NCI-H2227 (cell line): ENCODE measurements around the gene HOXB9.
A peak's percentile ranks its signal among the peaks of the same experiment; 100 is the strongest.

ENCODE experiments used
- DNase-seq: peaks from one replicate; lab custom pipeline; 2025; ENCODE audit not compliant: unreplicated experiment; lab: John Stamatoyannopoulos, UW

Gene HOXB9

DNA sequence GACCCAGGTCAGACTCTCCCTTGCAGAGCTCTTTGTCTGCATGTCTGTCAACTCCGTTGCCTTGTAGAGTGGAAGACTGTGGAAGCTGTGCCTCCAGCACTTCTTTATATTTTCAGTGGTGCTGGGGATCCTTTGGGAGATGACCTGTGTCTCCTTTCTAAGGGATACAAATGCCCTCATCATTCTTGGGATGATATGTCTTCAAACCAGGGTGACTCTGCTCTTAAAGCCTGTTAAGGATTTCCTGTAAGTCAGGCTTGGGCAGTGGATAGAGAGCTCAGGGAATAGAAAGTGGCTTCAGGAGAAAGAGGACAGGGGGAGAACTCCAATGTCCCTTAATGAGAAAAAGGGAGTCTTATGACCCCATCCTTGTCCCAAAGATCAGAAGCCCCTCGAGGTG is 37.6 kb downstream of the HOXB9 start:
- no peak for DNase-seq

DNA sequence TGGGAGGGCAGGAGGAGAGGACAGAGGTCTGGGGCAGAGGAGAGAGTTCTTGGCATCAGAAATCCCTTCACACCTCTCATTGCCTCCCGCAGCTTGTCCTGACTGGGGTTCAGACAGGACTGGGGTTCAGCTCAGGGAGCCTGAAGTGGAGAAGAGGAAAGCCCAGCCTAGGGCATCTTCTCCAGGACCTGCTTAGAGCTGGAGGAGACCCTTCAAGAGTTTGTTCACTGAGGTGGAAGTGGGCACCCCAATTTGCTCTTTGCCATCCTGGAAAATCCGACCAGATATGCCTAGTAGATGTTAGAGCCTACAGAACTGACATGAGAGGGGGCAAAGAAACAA is 38.1 kb downstream of the HOXB9 start:
- no peak for DNase-seq

DNA sequence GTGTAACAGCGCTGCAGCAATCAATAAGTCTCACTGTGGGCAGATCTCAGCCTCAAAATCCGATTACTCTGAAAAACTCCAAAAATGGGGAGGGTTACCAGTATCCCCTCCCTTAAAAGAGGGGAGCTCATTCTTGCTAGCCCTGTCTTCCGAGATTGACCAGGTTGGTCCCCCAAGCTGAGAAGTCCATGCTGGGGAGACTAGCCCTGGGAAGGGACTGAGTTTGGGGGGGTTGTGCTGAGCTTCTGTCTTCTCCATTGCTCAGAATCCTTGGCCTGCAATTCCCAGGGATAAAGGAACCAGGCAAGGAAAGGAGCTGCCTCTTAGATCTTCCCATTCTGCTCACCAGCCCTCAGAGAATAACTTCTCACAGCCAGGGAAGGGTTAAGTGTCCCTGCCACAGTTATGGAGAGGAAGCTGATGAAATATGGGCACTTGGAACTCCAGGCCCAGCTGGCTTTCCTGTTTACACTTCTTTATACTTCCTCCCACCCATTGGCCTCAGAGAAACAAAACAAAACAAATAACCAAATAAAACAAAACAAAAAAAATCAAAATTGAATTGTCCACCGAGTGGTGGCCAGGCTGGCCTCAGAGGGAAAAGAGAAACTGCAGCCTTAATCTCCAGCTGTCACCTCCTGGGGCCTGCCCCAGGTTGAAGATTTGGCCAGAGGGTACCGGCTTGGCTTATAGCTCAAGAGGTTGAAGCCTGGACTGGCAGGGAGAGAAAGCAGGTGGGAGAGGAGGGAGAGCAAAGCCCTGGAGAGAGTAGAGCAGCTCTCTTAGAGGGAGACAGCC is 38.7 kb downstream of the HOXB9 start:
- DNase-seq = no peak

DNA sequence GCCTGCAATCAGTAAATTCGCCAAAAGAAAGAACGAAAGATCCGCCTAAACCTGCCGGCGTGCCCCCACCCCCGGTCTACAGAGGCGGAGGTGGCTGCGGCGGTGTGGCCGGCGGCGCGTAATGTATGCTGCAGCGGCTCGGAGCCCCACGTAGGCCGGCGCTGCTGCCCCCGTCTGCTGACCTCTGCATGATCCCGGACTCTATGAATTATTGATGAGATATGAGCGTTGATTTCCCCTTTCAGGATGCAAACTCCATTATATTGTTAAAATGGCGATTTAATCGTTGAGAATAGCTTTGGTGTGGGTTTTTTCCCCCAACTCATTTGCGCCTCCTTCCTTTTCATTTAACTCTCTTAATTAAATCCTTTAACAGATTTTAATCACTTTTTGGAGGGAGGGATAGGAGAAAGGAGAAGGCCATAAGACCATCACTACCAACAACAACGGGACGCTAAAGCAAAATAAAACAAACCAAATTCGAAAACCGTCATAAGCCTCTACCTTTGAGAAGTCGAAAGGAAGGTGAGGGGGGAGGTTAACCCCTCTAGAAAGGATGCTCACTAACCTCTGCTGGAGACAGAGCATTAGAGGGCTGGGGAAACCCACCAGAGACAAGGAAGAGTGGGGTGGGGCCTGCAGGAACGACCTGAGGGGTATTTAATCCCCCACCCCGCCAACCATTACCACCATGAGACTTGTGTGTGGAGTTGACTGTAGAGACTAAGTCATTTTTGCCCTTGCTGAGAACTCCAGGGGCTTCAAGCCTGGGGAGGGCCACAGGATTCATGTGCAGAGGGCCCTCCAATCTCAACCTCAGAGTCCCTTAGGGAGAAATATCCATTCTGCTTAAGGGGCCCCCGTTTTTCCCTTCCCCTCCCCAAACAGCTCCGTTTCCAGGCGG is 39.6 kb downstream of the HOXB9 start:
- DNase-seq = peak; percentile 29

DNA sequence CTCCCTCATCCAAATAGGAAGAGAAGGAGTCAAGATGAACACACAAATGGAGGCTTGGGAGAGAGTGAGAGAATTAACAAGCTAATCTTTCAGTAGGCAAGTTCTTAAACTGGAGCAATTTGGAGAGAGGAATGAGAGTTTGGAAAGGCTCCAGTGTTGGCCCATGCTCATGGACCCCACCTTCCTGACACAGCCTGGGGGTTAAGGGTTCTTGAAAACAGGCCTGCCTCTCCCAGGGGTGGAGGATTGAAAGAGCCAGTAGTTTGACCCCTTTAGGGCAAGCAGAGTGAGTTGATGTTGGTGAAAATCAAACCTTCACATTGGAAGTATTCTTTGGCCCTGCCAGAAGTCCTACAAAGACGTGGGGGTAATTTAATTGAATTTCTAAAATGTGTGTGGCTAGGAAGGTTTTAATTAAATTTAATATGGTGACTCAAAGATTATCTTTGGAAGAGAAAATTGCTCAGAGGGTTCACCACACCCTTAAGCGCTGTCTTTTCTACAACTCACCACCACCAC is 41.9 kb downstream of the HOXB9 start:
- DNase-seq = no peak

DNA sequence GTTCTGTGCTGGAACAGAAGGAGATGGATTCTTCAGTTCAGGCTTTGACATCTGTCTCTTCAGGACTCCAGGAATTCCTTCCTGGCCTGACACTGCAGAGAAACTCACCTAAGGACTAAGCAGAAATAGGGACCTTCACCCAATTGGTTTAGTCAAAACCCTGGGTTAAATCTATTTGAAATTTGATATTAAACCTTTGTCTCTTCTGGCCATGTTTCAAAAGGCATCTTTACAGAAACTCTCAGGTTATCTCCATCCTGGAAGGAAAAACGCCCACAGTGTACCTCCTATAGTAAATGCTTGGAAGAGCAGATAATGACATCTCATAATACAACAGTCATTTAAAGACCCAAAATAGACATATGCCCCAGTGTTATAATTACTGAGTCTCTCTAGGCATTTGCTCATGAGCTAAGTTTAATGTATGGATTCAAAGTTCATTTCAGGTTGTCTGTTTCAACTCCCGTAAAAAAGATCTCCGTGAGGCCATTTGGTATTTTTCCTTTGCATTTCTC is 42.4 kb downstream of the HOXB9 start:
- no peak for DNase-seq

DNA sequence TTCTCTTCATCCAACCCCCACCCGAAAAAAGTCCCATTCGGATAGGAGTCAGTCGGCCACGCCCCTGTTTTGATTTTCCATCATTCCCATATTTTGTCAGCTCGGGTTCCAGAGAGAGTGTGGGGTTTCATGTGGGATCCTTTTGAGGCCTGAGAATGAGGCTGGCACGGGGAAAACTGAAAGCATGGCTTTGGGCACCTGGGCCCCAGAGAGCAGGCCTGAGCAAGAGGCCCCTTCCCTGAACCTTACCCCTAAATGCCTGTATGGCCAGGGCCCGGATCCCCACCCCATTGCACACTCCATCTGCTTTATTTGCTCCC is 43.4 kb downstream of the HOXB9 start:
- no peak for DNase-seq

DNA sequence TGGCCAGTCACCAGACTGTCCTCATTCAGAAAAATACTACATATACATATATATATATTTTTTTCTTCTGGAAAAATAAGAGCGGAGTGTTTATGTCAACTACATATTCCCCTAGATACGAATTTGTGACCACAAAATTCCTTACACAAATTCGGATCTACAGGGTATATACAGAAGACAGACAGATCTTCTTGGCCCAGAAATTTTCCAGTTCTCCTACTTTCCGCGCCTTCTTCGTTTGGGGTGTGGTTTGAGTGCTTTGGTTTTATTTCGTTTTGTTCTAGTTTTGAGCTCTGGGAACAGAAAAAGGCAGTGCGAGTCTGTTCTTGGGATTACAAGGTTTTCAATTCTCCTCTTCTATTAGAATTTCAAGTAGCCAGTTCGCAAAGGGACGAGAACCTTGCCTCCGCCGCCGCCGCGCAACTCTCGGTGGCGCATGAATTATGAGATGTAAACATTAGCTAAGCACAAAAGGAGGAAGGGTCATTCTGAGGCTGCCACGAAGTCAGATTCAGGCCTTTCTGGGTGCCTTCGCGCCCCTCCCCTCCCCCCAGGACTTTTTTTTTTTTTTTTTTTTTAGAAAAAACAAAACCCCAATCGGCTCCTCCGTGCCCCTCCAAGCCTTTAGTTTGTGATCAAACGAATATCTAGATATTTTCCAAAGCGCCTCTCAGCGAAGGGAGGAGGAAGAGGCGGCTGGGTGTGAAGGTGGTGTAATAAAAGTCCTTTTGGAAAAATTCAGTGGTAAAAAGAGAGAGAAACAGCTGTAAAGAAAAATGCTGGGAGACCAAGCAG is 46.2 kb downstream of the HOXB9 start:
- peak; percentile 34 for DNase-seq

DNA sequence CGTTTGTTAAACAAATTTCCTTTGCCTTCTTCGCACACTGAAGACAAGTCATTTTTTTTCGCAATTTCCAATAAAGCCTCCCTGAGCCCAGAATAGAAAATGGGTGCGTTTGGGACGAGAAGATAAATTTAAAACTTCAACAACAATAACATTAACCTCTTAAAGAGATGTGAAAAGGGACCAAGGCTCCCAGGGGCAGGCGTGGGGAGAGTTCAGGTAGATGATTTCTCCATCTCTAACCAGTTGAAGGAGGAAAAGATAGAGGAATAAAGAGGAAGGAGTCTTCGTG is 46.7 kb downstream of the HOXB9 start:
- no peak for DNase-seq

DNA sequence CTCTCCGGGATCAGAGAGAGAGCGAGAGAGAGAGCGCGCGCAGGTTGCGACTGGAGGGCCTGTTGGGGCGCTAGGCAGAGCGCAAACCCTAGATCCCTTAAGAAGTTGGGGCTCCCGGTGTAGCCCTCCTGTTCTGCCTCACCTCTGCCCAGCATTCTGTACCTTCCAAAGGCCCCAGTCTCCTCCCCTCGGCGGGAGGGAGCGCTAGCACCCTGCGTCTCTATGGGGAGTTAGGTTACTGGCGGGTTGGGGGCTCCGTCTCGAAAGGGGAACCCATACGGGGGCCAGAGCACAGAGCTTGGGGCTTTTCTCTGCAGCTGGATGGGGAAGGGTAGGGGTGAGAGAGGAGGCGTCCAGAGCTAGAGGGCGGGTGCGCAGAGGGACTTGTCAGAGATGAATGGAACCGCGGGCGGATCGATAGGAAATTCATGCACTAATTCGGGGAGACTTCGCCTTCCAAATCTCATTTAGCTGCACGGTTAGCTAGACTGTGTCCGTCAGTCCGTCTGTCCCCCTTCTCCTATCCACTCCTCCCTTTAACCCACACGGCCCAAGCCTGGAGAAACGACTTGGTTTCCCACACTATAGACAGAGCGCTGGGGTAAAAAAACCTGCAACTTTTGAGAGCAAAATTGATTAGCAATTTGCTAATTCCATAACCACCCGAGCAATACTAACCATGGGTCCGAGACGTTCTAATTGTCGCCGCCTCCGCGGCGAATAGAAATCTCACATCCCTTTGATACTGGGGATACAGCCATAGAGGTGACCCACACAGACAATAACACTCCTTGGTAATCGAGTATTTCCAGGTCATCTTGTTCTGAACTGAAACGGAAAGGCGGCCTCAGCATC is 47.3 kb downstream of the HOXB9 start:
- DNase-seq = peak; percentile 21

DNA sequence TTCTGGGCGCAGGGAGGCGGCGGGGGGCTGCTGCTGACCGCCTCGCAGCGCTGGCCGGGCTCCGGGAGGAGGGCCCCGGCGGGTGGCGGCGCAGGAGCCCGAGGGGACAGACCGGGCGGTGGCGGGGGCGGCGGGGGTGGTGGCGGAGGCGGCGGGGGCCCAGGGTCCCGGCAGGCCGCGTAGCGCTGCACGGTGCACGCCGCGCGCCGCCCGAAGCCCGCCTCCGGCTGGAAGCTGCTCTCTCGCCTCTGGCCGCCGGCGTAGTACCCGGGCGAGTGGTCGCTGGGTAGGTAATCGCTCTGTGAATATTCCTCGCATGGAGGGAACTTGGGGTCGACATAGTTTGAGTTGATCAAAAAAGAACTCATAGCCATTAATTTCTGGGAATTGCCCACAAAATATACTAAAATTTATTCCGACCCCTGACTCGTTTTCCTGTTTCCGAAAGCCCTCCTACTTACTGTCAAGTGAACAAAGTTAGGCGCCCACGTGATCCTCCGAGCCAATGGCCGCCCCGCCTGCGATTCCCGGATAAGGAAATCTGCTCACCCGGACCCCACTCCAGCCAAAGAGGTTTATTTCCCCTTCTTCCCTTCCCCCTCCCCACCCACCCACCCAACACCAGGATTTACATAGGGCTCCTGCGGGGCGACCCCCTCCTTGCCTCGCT is 48.1 kb downstream of the HOXB9 start, which contains the start of gene HOXB4:
Gene HOXB4 (minus strand): TSS at position 405 of the 670 bp plus-strand sequence. CDS start 31 bp downstream, at position 374.
- DNase-seq = peak; percentile 69

DNA sequence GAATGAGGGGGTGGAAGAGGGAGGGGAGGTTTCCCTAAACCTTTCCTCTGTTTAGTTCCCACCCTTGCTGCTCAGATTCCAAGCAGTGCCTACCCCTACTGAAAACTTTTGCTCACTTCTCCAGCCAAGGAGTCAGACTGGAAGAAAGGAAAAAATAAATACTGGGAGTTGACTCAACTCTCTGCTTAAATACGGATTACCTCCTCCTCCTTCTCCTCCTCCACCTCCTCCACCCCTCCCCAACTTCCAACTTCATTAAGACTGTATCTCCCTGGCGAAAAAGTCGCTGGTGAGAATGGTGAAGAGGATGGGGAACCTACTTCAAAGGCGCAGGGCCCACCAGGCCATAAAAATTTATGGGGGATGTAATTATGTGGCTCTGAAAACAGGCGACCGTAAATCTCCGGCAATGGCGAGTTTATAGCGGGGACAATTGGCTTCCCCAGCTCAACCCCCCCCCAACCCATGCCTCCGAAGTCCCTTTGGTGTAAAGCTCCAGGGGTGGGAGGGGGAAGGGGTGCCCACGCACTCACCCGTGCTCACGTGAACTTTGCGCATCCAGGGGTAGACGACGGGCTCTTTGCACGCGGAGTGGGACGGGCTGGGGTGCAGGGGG is 48.7 kb downstream of the HOXB9 start:
- no peak for DNase-seq

DNA sequence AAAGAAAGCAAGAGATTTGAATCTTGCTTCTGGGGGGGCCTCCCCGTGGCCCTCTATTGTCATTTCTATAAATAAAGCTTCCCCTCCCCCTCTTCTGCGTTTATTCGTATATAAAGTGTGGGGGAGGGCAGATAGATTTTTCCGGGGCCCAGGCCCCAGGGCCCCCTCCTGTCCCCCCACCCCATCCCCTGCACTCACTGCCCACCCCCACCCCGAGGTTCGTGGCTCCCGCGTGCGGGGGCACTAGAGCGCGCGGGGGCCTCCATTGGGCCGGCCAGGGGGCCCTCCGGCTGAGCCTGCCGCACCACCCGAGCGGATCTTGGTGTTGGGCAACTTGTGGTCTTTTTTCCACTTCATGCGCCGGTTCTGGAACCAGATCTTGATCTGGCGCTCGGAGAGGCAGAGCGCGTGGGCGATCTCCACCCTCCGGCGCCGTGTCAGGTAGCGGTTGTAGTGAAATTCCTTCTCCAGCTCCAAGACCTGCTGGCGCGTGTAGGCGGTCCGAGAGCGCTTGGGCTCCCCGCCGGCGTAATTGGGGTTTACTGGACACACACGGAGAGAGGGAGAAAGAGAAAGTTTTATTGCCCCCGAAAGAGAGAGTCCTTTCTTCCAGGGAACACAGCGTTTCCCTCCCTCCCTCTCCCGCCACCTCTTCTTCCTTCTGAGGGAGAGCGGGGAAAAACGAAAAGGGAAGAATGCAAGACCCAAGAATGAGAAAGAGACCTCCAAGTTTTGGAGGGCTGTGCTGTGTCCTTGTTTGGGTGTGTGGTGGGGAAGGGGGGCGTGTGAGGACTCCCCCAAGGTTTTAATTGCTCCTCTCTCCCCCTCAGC is 49.5 kb downstream of the HOXB9 start:
- peak; percentile 22 for DNase-seq

DNA sequence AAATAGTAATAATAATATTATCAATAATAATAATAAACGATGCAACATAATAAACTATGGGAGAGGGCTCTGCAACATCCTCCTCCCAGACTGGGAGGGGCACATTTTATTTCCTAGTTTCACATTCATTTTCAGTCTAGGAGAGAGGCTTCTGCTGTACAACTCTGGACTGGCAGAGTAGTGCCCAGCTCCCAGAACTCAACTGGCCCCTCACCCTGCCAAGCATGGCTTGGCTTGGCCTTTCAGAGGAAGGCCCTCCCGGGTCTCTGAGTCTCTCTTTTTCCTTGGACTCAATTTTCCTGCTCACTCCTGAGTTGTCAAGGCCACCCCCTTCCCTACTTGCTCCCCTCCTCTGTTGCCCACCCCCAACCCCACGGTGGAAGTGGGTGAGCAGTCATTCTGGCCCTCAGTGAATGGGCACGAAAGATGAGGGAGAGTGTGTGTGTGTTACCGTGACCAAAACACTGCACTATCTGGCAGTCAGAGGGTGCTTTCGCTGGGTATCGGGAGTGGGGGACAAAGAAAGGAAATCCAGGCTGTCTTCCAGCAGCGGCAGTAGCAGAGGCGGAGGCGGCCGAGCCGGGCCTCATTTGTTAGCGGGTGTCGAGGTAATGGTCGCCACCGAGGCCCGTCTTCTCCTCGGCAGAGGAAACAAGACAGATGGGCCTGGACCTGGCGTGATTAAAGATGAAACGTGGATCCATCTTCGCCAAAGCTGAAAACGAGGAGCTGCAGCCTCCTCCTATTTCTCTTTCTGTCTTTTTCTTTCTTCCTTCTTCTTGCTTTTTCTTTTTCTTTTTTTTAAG is 50.3 kb downstream of the HOXB9 start:
- DNase-seq = no peak

DNA sequence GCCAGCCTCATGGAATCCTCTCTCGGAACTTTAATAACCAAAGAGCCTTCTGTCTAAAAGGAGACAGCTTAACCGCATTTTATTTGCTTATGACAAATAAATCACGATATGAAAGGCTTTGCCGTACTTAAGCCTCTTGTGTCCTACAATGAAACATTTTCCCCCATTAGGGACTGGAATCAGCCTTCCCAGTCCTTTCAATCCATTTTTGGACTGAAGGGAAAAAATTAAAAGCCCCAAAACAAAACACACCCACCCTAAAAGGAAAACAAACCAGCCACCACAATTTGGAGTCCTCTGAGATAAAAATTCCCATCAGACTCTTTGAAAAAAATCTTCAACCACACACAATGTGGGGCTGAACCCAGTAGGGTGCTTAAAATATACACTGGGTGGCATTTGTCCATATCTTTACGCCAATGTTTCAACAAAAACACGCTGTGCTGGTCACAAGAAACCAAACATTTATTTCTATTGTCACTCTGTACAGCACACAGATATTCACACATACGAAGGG is 51.0 kb downstream of the HOXB9 start:
- peak; percentile 43 for DNase-seq

DNA sequence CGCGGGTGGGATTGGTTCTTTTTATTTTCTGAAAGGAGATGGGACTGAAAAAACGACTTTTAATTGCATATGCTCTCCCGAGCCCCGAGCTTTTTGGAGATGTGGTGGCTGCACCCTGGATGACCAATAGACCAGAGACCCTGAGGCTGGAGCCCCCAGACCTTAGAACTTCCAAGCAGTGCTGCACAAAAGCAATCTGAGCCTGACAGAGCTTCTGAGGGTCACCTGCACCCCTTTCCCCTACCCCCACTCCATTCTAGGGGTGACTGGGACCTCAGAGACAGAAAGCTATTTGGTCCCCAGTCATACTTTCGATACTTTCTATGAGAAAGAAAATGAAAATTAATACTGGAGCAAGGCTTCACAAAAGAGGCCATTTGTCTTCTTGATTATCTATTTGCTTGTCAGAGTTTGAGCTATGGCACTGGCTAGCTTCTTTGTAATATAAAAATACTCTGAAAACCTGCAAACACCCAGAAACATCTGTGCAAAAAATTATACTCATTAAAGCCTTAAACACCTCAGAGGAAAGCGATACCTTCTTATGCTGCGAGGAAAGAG is 51.6 kb downstream of the HOXB9 start:
- DNase-seq = no peak

DNA sequence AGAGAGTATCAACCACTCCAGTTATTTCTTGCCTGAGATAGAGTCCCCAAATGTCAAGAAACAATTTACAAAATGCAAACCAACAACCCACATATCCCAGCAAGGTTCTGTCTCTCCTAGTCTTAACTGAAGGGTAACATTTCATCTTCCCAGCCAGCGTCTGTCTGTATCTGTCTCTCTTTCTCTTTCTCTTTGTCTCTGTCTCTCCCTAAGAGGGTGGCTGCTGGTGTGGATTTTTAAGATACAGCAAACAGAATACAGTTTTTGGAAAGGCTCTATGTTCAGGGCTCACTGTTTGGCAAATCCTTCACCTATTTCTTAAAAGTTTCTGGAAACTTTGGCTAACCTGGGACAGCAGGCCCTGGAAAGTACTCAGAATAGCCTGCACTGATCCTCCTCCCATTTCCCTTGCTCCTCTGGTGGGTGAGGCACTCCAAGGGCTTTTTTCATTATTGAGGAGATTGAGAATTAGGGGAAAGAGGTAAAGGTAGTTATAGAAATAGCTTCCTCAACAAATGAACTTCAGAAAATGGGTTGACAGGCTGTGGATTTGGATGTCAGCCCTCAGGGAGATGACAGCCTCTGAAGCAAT is 54.2 kb downstream of the HOXB9 start:
- DNase-seq = no peak
